Right lobe of liver (tissue), 6 donors: ENCODE results near the gene CD74. TPM values are rescaled to one million over a fixed set of nuclear protein-coding genes. Genes with fewer than 3 reads are reported as not detected.

ENCODE experiments used
- ATAC-seq, 4 donors: fragments of 200-7000 bp; cut with Tn5 transposase; one replicate each; pipeline ENCODE4 v1.9.1; 2020; ENCODE audit warnings: mild to moderate bottlenecking in 4 of 4, moderate library complexity in 4 of 4
- DNase-seq, 3 donors: peaks; one replicate each; pipeline ENCODE4 v3.0.0-alpha.2; 2020
- H3K27ac ChIP-seq, 3 donors: fragments of 200-600 bp; one replicate each; pipeline ENCODE4 v1.8.0; 2022
- H3K27me3 ChIP-seq, 2 donors: fragments of 200-600 bp; one replicate each; pipeline ENCODE4 v1.8.0; 2022
- H3K36me3 ChIP-seq, 4 donors: fragments of 200-600 bp; sonication (generic) in 1 of 4; one replicate each; pipeline versions ENCODE4 v1.5.1 to v1.8.0; 2017 to 2022; ENCODE audit warnings: control low read depth in 1 of 4
- H3K4me1 ChIP-seq, 4 donors: fragments of 200-600 bp; sonication (generic) in 1 of 4; one replicate each; pipeline versions ENCODE4 v1.5.1 to v1.8.0; 2017 to 2022; ENCODE audit warnings: control low read depth in 1 of 4
- H3K4me3 ChIP-seq, 3 donors: fragments of 200-600 bp; one replicate each; pipeline ENCODE4 v1.8.0; 2022
- H3K9me3 ChIP-seq, 4 donors: fragments of 200-600 bp; sonication (generic) in 1 of 4; one replicate each; pipeline versions ENCODE4 v1.5.1 to v1.8.0; 2017 to 2022; ENCODE audit warnings: control low read depth in 1 of 4
- POLR2A ChIP-seq: fragments of 450-650 bp; IDR thresholded peaks from one replicate; pipeline ENCODE4 v1.6.1; 2017; ENCODE audit warnings: antibody characterized with exemption, mild to moderate bottlenecking
- WGBS: methylation state at CpG from one replicate; pipeline ENCODE4 v1.1.6; 2018; ENCODE audit warnings: low coverage, low lambda C conversion rate; ENCODE audit not compliant: insufficient coverage; ENCODE audit errors: missing lambda C conversion rate; 5-methylcytosine and 5-hydroxymethylcytosine counted together
- intact Hi-C, 2 donors: fragments of 100-400 bp; cut with DNase I; formaldehyde crosslinking; loops; one replicate each; pipeline versions ENCODE4 v1.11.2 to v1.14.1; 2022
- total RNA-seq, 6 experiments: library from RNA; depleted of rRNA in 2 of 6; stranded (reverse); fragments of >200 nt in 2 of 6; fragmentation: NEBNext Ultra II Directional in 3 of 6; extraction: Animal tissue kit (Norgen Biotek cat#: 25700) in 3 of 6; gene quantifications; one replicate each; pipeline versions ENCODE4 v1.1.0 to v1.2.4, GENCODE V29; 2016 to 2023
- TF ChIP-seq, protein P1 (sequence below), 4 donors: fragments of 200-600 bp in 3 of 4; fragments of 450-650 bp in 1 of 4; IDR thresholded peaks; one replicate each; pipeline versions ENCODE4 v1.5.1 to v1.8.0; 2016 to 2022; ENCODE audit warnings: antibody characterized with exemption in 4 of 4, mild to moderate bottlenecking in 2 of 4
- donor health status: DM: no; HTN: yes; CAD: no.
- donor health status: DM: no; HTN: no; CAD: no.
- donor health status: DM: no; HTN: no; CAD: no.
- donor health status: DM: no; HTN: yes; CAD: no.
- donor health status: DM: no; HTN: yes; CAD: no.

CD74 gene
- total RNA-seq, 6 experiments from 2014 or later: 68.4 to 549 (median 211) TPM

GRCh38 chr5:150447188-150447587 lies 34.5 kb upstream of the CD74 start:
- peaks cover 0 to 10% (median 0%) of the 10 kb centered on the region in 4 donors for H3K4me1 ChIP-seq
- H3K9me3 ChIP-seq: no peaks in the 10 kb centered on the region
- intact Hi-C loops: no loop called here
- H3K36me3 ChIP-seq: peaks cover 25 to 50% (median 38%) of the 10 kb centered on the region in 4 donors
- TF ChIP-seq, protein P1, sequence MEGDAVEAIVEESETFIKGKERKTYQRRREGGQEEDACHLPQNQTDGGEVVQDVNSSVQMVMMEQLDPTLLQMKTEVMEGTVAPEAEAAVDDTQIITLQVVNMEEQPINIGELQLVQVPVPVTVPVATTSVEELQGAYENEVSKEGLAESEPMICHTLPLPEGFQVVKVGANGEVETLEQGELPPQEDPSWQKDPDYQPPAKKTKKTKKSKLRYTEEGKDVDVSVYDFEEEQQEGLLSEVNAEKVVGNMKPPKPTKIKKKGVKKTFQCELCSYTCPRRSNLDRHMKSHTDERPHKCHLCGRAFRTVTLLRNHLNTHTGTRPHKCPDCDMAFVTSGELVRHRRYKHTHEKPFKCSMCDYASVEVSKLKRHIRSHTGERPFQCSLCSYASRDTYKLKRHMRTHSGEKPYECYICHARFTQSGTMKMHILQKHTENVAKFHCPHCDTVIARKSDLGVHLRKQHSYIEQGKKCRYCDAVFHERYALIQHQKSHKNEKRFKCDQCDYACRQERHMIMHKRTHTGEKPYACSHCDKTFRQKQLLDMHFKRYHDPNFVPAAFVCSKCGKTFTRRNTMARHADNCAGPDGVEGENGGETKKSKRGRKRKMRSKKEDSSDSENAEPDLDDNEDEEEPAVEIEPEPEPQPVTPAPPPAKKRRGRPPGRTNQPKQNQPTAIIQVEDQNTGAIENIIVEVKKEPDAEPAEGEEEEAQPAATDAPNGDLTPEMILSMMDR (IDR thresholded peaks at IDR 0.05): no peak
- TF ChIP-seq POLR2A: no peak
- ATAC-seq (no peak), DNase-seq (no peak)
- H3K27me3 ChIP-seq: no peaks in the 10 kb centered on the region
- 93% methylated on average over 5 of the region's 6 CpGs for WGBS
- H3K4me3 ChIP-seq: no peak overlapping the region
- H3K27ac ChIP-seq: no peak overlapping the region

GRCh38 chr5:150446583-150446982 lies 33.9 kb upstream of the CD74 start:
- H3K27me3 ChIP-seq: no peaks in the 10 kb centered on the region
- peaks cover 25 to 50% (median 38%) of the 10 kb centered on the region in 4 donors for H3K36me3 ChIP-seq
- ATAC-seq: no peak
- no peak for DNase-seq
- no peak overlapping the region for H3K27ac ChIP-seq
- H3K9me3 ChIP-seq: no peaks in the 10 kb centered on the region
- no peak for TF ChIP-seq POLR2A
- TF ChIP-seq, protein P1 (IDR thresholded peaks at IDR 0.05): no peak
- peaks cover 0 to 10% (median 0%) of the 10 kb centered on the region in 4 donors for H3K4me1 ChIP-seq
- H3K4me3 ChIP-seq: no peak overlapping the region
- intact Hi-C loops: no loop called here
- 90% methylated on average over 6 of the region's 6 CpGs for WGBS

DNA sequence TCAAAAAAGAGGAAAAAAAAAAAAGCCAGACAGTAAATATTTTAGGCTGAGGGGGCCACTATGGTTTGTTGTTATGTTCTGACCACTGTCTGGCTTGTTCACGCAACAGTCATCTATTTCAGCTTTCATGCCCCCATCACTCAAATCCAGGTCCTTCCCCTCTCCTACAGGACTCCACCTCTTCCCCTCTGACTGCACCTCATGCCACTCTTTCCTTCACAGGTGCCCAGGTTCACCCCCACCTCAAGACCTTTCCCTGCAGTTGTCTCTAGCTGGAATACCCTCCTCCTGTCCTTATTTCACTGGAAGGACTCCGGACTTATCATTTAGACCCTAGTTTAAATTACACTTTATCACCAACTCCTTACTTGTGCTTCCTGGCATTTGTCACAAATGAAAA lies 33.4 kb upstream of the CD74 start:
- H3K36me3 ChIP-seq: peaks cover 25 to 50% (median 38%) of the 10 kb centered on the region in 4 donors
- H3K27me3 ChIP-seq: no peaks in the 10 kb centered on the region
- TF ChIP-seq POLR2A: no peak
- H3K4me3 ChIP-seq: no peak overlapping the region
- no peaks in the 10 kb centered on the region for H3K9me3 ChIP-seq
- WGBS: 92% methylated on average over 2 of the region's 2 CpGs
- no peak overlapping the region for H3K27ac ChIP-seq
- DNase-seq: no peak
- intact Hi-C loops: no loop called here
- no peak for ATAC-seq
- peaks cover 0 to 10% (median 0%) of the 10 kb centered on the region in 4 donors for H3K4me1 ChIP-seq

DNA sequence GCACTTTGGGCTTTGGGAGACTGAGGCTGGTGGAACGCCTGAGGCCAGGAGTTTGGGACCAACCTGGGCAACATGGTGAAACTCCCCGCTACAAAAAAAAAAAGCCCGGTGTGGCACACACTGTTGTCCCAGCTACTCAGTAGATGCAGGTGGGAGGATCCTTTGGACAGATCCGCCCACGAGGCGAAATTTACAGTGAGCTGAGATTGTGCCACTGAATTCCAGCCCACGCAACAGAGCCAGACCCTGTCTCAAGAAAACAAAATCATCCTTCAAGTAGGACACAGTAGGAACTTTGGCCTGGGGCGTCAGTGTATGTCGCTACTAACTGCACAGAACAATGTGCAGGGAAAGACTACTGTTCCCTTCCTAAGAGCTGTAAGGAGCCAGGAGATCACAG lies 32.1 kb upstream of the CD74 start:
- WGBS: 67% methylated on average over 3 of the region's 9 CpGs
- intact Hi-C loops: no loop called here
- Histone ChIP-seq H3K9me3 (no peaks in the 10 kb centered on the region), H3K4me3 (no peak overlapping the region), H3K4me1 (peaks cover 0 to 10% (median 0%) of the 10 kb centered on the region in 4 donors), H3K27me3 (no peaks in the 10 kb centered on the region), H3K27ac (no peak overlapping the region), H3K36me3 (peaks cover 25 to 50% (median 38%) of the 10 kb centered on the region in 4 donors)
- ATAC-seq: no peak
- TF ChIP-seq, protein P1 (IDR thresholded peaks at IDR 0.05): no peak
- no peak for TF ChIP-seq POLR2A
- no peak for DNase-seq

DNA sequence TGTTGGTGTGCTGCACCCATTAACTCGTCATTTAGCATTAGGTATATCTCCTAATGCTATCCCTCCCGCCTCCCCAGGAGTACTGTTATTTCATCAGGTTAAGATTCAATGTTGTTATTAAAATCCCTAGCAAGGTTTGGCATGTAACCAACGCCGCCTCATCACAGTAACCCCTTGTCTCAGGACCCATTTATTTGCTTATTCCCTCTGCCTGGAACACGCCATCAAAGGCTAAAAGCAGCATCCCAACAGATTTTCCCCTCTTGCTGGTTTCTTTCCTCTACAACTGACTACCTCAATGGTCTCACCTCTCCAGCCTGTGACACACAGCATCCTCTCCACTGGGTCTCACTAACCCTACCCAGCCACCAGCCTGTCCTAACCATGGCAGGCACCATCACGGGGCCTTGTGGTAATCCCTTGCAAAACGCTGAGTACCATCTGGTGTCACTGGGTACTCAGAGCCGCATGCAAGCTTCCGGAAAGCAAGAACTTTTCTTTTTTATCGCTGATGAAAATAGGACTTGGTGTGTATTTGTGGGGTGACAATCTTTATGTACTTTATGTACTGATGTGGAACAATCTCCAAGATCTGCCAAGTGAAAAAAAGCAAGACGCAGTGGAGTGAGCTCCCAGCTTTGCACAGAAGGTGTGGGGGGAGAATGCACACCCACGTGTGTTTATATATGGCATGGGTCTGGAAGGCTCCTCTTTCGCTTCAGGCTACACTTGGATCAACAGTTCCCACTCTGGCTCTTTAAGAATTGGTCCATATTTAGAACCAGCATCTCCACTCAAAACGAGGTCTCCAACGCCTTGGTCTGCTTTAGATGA lies 30.7 kb upstream of the CD74 start:
- TF ChIP-seq, protein P1 (IDR thresholded peaks at IDR 0.05): no peak
- TF ChIP-seq POLR2A: no peak
- H3K4me1 ChIP-seq: peaks cover 0 to 6% (median 0%) of the 10 kb centered on the region in 4 donors
- H3K4me3 ChIP-seq: no peak overlapping the region
- H3K27me3 ChIP-seq: no peaks in the 10 kb centered on the region
- WGBS: 78% methylated on average over 13 of the region's 15 CpGs
- H3K36me3 ChIP-seq: peaks cover 25 to 50% (median 38%) of the 10 kb centered on the region in 4 donors
- ATAC-seq (no peak), DNase-seq (peak in 1 of 3 donors; percentile 15)
- intact Hi-C loops: no loop called here
- H3K9me3 ChIP-seq: no peaks in the 10 kb centered on the region
- no peak overlapping the region for H3K27ac ChIP-seq
